ENCODE measurements around the gene GNL3.

The GNL3 gene

GRCh38 chr3:52705688-52706686, 20.2 kb downstream of the GNL3 start, which contains the start of the genes GLT8D1 and SPCS1:
Gene GLT8D1, minus strand, starts transcription at chr3:52705791. Its CDS starts 5,331 bp downstream, at chr3:52700460.
Gene SPCS1, plus strand, starts transcription at chr3:52706106. Its CDS starts 141 bp downstream, at chr3:52706247.
- Histone ChIP-seq H3K9ac (peak within 1 kb of the TSS; percentile 87 to 94 (median 92)), H3K4me2 (peak within 1 kb of the TSS; percentile 93 to 100 (median 97)), H3K27me3 (no peaks in the 10 kb centered on the region), H4K20me1 (peaks cover 0 to 7% (median 0%) of the 10 kb centered on the region in 11 experiments; a peak in 3 of 22 replicates), H3K4me3 (peak within 1 kb of the TSS; percentile 75 to 94 (median 83)), H3K4me1 (peaks cover 46 to 71% (median 56%) of the 10 kb centered on the region in 10 experiments), H3K36me3 (peaks cover 19 to 42% (median 29%) of the 10 kb centered on the region in 11 experiments), H3K9me3 (replicated peaks in 1 of 11) (no peaks in the 10 kb centered on the region), H3K27ac (peak within 1 kb of the TSS; percentile 72 to 92 (median 88))
- TF ChIP-seq Cebpa-rat (IDR thresholded peaks at IDR 0.05), result no peak

- H3K4me2 ChIP-seq, result peak overlapping the region; percentile 93 to 99 (median 97)
- H4K20me1 ChIP-seq, result peaks cover 0 to 7% (median 0%) of the 10 kb centered on the region in 11 experiments; a peak in 3 of 22 replicates
- no peak for TF ChIP-seq Cebpa-rat (IDR thresholded peaks at IDR 0.05)
- H3K27ac ChIP-seq, result peak overlapping the region in 10 of 11 experiments; percentile 85 to 92 (median 88); a peak in 16 of 22 replicates
- H3K4me1 ChIP-seq, result peaks cover 46 to 65% (median 55%) of the 10 kb centered on the region in 10 experiments
- H3K27me3 ChIP-seq, result no peaks in the 10 kb centered on the region
- H3K4me3 ChIP-seq, result peak overlapping the region; percentile 75 to 94 (median 83); a peak in 19 of 20 replicates
- peak overlapping the region; percentile 87 to 94 (median 92); a peak in 21 of 22 replicates for H3K9ac ChIP-seq
- H3K36me3 ChIP-seq, result peaks cover 31 to 47% (median 42%) of the 10 kb centered on the region in 11 experiments
- H3K9me3 ChIP-seq (replicated peaks in 1 of 11), result peaks cover 0 to 8% (median 4%) of the 10 kb centered on the region in 11 experiments; a peak in 4 of 22 replicates
These were observed 21.8 kb downstream of the GNL3 start for GRCh38 chr3:52707585-52707984.

- peak overlapping the region in 9 of 11 experiments; percentile 18 to 99 (median 45); a peak in 15 of 22 replicates for H3K4me2 ChIP-seq
- peak overlapping the region in 6 of 11 experiments; percentile 10 to 60 (median 40); a peak in 9 of 22 replicates for H3K27ac ChIP-seq
- TF ChIP-seq Cebpa-rat (IDR thresholded peaks at IDR 0.05), result no peak
- H3K27me3 ChIP-seq, result no peaks in the 10 kb centered on the region
- H3K36me3 ChIP-seq, result peaks cover 34 to 65% (median 52%) of the 10 kb centered on the region in 11 experiments
- no peak overlapping the region for H3K4me3 ChIP-seq
- H3K9me3 ChIP-seq (replicated peaks in 1 of 11), result peaks cover 0 to 8% (median 5%) of the 10 kb centered on the region in 11 experiments; a peak in 4 of 22 replicates
- H3K4me1 ChIP-seq, result peaks cover 40 to 58% (median 51%) of the 10 kb centered on the region in 10 experiments
- H4K20me1 ChIP-seq, result peaks cover 0 to 7% (median 0%) of the 10 kb centered on the region in 11 experiments; a peak in 3 of 22 replicates
- H3K9ac ChIP-seq, result peak overlapping the region in 3 of 11 experiments; percentile 15 to 45 (median 24); a peak in 3 of 22 replicates
These were observed 24.7 kb downstream of the GNL3 start for GRCh38 chr3:52710512-52710911.

- Histone ChIP-seq H3K4me2 (no peak overlapping the region), H3K9ac (no peak overlapping the region), H3K27ac (peak overlapping the region in 2 of 11 experiments; percentile 22 to 50; a peak in 3 of 22 replicates), H4K20me1 (peaks cover 0 to 7% (median 0%) of the 10 kb centered on the region in 11 experiments; a peak in 2 of 22 replicates), H3K4me1 (peaks cover 40 to 71% (median 60%) of the 10 kb centered on the region in 10 experiments), H3K36me3 (peaks cover 34 to 81% (median 65%) of the 10 kb centered on the region in 11 experiments), H3K4me3 (no peak overlapping the region), H3K27me3 (no peaks in the 10 kb centered on the region), H3K9me3 (replicated peaks in 1 of 11) (peaks cover 0 to 16% (median 6%) of the 10 kb centered on the region in 11 experiments; a peak in 7 of 22 replicates)
- TF ChIP-seq Cebpa-rat (IDR thresholded peaks at IDR 0.05), result no peak
These were observed 26.7 kb downstream of the GNL3 start for GRCh38 chr3:52712291-52713212.

DNA sequence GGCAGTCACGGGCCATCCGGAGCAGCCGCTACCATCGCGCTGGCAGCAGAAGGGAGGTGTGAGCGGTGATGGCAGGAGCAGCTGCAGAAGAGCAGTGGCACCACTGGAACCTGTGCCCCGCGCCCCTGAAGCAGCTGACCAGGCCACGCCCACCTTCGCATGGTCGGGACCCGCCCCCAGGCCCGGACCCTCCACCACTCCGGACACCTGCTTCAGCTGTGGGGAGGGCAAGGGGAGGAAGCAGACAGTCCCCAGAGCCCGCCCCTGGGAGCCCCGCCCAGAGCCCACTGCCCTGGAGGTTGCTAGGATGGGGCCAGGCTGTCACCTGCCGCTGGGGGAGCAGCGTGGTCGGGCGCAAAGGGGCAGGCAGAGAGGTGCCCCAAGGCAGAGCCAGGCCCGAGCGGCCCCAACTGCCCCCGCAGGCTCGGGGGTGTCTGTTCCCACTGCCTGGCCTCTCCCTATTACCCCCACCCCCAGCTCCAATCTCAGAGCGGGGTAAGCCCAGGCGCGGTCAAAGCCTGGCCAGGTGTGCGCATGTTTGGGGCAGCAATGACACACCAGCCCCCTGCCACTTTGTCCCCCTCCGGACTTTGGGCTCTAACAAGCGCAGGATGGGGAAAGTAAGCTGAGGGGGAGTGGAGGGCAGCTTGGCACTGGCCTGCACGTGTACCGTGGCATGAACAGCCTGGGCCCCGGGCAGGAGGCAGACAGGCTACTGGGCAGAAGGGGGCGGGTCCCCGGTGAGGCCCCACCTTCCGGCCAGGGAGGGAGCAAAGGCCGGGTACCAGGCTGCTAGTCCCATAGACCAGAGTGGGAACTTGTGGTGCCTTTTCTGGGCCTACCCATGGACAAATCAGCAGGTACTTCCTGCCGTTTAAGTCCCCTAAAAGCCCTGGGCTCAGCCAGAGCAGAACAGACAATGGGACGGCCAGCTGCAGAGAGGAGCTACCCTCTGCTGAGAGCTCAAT, 28.8 kb downstream of the GNL3 start:
- H3K9me3 ChIP-seq (replicated peaks in 1 of 11), result peaks cover 10 to 33% (median 23%) of the 10 kb centered on the region in 11 experiments; a peak in 20 of 22 replicates
- peak overlapping the region in 5 of 11 experiments; percentile 9 to 31 (median 26); a peak in 7 of 22 replicates for H3K9ac ChIP-seq
- peaks cover 26 to 79% (median 58%) of the 10 kb centered on the region in 11 experiments for H3K36me3 ChIP-seq
- peak overlapping the region in 10 of 11 experiments; percentile 3 to 98 (median 73); a peak in 19 of 22 replicates for H3K27ac ChIP-seq
- TF ChIP-seq Cebpa-rat (IDR thresholded peaks at IDR 0.05), result no peak
- no peaks in the 10 kb centered on the region for H4K20me1 ChIP-seq
- no peak overlapping the region for H3K4me3 ChIP-seq
- peak overlapping the region; percentile 13 to 70 (median 60); a peak in 17 of 22 replicates for H3K4me2 ChIP-seq
- H3K27me3 ChIP-seq, result no peaks in the 10 kb centered on the region
- H3K4me1 ChIP-seq, result peaks cover 42 to 71% (median 59%) of the 10 kb centered on the region in 10 experiments

DNA sequence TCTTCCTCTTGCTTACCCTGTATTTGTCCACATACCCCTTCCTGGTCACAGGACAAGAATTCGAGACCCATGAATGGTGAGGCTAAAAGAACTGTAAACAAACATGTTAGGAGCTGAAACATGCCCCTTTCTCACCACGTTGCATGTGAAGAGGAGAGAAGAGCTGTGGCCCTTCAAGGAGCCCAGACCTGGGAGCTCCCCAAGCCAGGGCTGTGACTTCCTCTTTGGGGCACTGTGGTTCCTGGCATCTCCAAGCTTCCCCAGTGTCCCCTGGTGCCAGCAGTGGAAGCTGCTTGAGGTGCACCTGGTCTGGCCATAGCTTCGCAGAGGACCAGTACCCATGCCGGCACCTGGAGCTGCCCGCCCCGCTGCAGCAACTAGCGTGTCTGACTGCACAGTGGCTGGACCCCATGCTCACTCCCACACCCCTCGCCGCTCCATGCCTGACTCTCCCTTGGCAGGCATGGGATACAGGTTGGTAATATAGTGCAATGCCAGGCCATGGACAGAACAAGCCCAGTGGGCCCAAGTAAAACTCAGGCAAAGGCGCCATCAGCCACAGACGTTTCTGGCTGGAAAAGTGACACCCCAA, 30.0 kb downstream of the GNL3 start:
- TF ChIP-seq Cebpa-rat (IDR thresholded peaks at IDR 0.05), result no peak
- Histone ChIP-seq H3K4me1 (peaks cover 43 to 71% (median 58%) of the 10 kb centered on the region in 10 experiments), H3K27ac (peak overlapping the region in 9 of 11 experiments; percentile 48 to 98 (median 86); a peak in 18 of 22 replicates), H4K20me1 (no peaks in the 10 kb centered on the region), H3K4me3 (no peak overlapping the region), H3K9me3 (replicated peaks in 1 of 11) (peaks cover 13 to 33% (median 25%) of the 10 kb centered on the region in 11 experiments; a peak in 20 of 22 replicates), H3K4me2 (peak overlapping the region; percentile 25 to 70 (median 60)), H3K36me3 (peaks cover 26 to 69% (median 47%) of the 10 kb centered on the region in 11 experiments), H3K9ac (peak overlapping the region in 5 of 11 experiments; percentile 3 to 33 (median 24); a peak in 3 of 22 replicates), H3K27me3 (no peaks in the 10 kb centered on the region)

Data from BLaER1 treated with 17β-estradiol and CSF1 and Interleukin-3, amounts not matched to agents 10 nM and 100 nM (cell line).